Panc1 (cell line): ENCODE results near the gene MPIG6B. TPM values are rescaled to one million over a fixed set of nuclear protein-coding genes. Genes with fewer than 3 reads are reported as not detected.
A peak's percentile ranks its signal among the peaks of the same experiment; 100 is the strongest.

Source experiments
- ATAC-seq: fragments of 200-7000 bp; cut with Tn5 transposase; 2 replicates; pipeline ENCODE4 v1.9.1; 2020; ENCODE audit warnings: mild to moderate bottlenecking, moderate library complexity
- BruUV-seq: library from RNA; stranded (reverse); fragments of 400-500 nt; replicated peaks from 2 replicates; lab custom pipeline; 2021; lab: Mats Ljungman, UMichigan
- CTCF ChIA-PET: fragments of 300-600 bp; sonication (Branson Sonifier 250); formaldehyde crosslinking; loops from one replicate; lab custom pipeline; 2022; ENCODE audit warnings: antibody characterized with exemption; lab: Charles Lee
- POLR2A ChIA-PET: fragments of 300-600 bp; sonication (Branson Sonifier 250); formaldehyde crosslinking; loops from one replicate; lab custom pipeline; 2022; ENCODE audit warnings: antibody characterized with exemption; lab: Charles Lee
- DNase-seq: peaks from one replicate; pipeline ENCODE4 v3.0.0-alpha.2; 2010; ENCODE audit warnings: low read depth, low spot score
- H3K27ac ChIP-seq: 2 replicates; pipeline ENCODE4 v1.5.1; 2011; ENCODE audit warnings: mild to moderate bottlenecking, low read length, inconsistent platforms
- H3K27me3 ChIP-seq: fragments of 200-500 bp; sonication (Bioruptor generic); 2 replicates; pipeline ENCODE4 v1.6.0; 2014; ENCODE audit warnings: low read length, inconsistent platforms; ENCODE audit not compliant: control insufficient read depth, insufficient read depth
- H3K36me3 ChIP-seq: fragments of 200-500 bp; sonication (Bioruptor generic); 2 replicates; pipeline ENCODE4 v1.5.1; 2014; ENCODE audit warnings: inconsistent platforms, mild to moderate bottlenecking, low read length, moderate library complexity; ENCODE audit not compliant: control insufficient read depth, insufficient read depth
- H3K4me1 ChIP-seq: 2 replicates; pipeline ENCODE4 v1.5.1; 2011; ENCODE audit warnings: inconsistent platforms, mild to moderate bottlenecking, low read length, moderate library complexity; ENCODE audit not compliant: control insufficient read depth, insufficient read depth
- H3K4me3 ChIP-seq, 2 experiments: 2 replicates each; pipeline ENCODE4 v1.5.1; 2011 to 2012; ENCODE audit warnings: low read depth in 2 of 2, low read length in 2 of 2, mild to moderate bottlenecking in 2 of 2, inconsistent platforms in 1 of 2, moderate library complexity in 1 of 2
- H3K9me3 ChIP-seq: fragments of 200-500 bp; sonication (Bioruptor generic); 2 replicates; pipeline ENCODE4 v1.5.1; 2014; ENCODE audit warnings: low read depth, mild to moderate bottlenecking, inconsistent platforms, low read length, moderate library complexity; ENCODE audit not compliant: control insufficient read depth, insufficient read depth
- POLR2AphosphoS5 ChIP-seq: IDR thresholded peaks from 2 replicates; pipeline ENCODE4 v1.6.1; 2012; ENCODE audit warnings: mild to moderate bottlenecking, low read depth, low read length, moderate library complexity
- SIN3A ChIP-seq: IDR thresholded peaks from 2 replicates; pipeline ENCODE4 v1.6.1; 2012; ENCODE audit warnings: low read depth, mild to moderate bottlenecking, low read length, moderate library complexity, borderline replicate concordance; ENCODE audit not compliant: insufficient read depth
- TCF7L2 ChIP-seq: IDR thresholded peaks from 2 replicates; pipeline ENCODE4 v1.6.1; 2011; ENCODE audit warnings: mild to moderate bottlenecking, low read depth, low read length, inconsistent platforms
- in situ Hi-C: cut with HindIII; loops from 2 replicates; pipeline ENCODE4 v1.10.0; 2016; ENCODE audit warnings: low sequenced_read_pairs, low pct_unique_long_range_greater_than_20kb
- intact Hi-C: fragments of 100-400 bp; cut with micrococcal nuclease; formaldehyde crosslinking; loops from one replicate; pipeline ENCODE4 v1.10.0; 2022; ENCODE audit not compliant: unreplicated experiment
- total RNA-seq: library from RNA; stranded (reverse); gene quantifications from one replicate; pipeline ENCODE4 v1.2.1, GENCODE V29; 2021; ENCODE audit not compliant: unreplicated experiment
- TF ChIP-seq, protein P1 (sequence below), 2 experiments: IDR thresholded peaks; 2 replicates each; pipeline ENCODE4 v1.6.1; 2011 to 2012; ENCODE audit warnings: low read depth in 2 of 2, control low read depth in 1 of 2, low read length in 1 of 2, mild to moderate bottlenecking in 1 of 2, moderate library complexity in 1 of 2; ENCODE audit not compliant: insufficient read depth in 1 of 2
- TF ChIP-seq, protein P2 (sequence below): fragments of 450-650 bp; IDR thresholded peaks from 2 replicates; pipeline ENCODE4 v1.5.1; 2017; ENCODE audit warnings: mild to moderate bottlenecking

Gene MPIG6B
- total RNA-seq, 1 experiment from 2014 or later, result not detected

DNA sequence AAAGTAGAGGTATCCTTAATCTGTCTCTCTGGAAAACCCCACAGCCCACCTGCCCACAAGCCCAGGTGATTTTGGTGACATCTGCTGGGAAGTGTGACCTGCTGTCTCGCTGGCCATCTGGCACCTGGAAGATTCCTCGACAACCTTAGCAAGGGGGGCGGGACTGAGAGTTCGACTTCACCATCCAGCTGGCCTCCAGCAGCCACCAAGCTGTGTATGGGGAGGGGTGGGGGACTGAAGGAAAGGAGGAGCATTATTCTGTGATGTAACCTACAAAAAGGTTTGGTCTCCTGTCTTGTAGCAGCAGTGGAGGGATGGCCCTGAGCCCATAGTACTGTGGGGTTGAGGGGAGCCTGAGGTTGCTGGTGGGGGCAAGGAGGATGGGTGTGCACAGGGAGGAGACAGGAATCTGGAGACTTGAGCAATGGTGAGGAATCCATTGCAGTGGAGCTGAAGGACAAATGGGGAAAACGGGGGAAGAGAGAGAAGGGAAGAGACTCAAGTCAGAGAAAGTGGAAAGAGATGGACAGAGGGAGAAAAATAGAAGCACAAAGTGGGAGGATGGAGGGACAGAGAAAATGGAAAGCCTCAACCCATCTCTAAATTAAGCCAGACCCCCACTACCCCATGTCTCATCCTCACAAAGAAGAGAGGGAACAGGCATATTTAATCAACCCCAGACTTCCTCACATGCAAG lies 12.5 kb upstream of the MPIG6B start:
- H3K27me3 ChIP-seq, result no peaks in the 10 kb centered on the region
- ChIA-PET POLR2A (no interaction called here), CTCF (no interaction called here)
- no TSS peak for BruUV-seq
- ATAC-seq (no peak), DNase-seq (no peak)
- in situ Hi-C loops, result no loop called here
- no peak overlapping the region for H3K4me3 ChIP-seq
- no peak overlapping the region for H3K27ac ChIP-seq
- no peaks in the 10 kb centered on the region for H3K36me3 ChIP-seq
- TF ChIP-seq, protein P1, sequence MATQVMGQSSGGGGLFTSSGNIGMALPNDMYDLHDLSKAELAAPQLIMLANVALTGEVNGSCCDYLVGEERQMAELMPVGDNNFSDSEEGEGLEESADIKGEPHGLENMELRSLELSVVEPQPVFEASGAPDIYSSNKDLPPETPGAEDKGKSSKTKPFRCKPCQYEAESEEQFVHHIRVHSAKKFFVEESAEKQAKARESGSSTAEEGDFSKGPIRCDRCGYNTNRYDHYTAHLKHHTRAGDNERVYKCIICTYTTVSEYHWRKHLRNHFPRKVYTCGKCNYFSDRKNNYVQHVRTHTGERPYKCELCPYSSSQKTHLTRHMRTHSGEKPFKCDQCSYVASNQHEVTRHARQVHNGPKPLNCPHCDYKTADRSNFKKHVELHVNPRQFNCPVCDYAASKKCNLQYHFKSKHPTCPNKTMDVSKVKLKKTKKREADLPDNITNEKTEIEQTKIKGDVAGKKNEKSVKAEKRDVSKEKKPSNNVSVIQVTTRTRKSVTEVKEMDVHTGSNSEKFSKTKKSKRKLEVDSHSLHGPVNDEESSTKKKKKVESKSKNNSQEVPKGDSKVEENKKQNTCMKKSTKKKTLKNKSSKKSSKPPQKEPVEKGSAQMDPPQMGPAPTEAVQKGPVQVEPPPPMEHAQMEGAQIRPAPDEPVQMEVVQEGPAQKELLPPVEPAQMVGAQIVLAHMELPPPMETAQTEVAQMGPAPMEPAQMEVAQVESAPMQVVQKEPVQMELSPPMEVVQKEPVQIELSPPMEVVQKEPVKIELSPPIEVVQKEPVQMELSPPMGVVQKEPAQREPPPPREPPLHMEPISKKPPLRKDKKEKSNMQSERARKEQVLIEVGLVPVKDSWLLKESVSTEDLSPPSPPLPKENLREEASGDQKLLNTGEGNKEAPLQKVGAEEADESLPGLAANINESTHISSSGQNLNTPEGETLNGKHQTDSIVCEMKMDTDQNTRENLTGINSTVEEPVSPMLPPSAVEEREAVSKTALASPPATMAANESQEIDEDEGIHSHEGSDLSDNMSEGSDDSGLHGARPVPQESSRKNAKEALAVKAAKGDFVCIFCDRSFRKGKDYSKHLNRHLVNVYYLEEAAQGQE (IDR thresholded peaks at IDR 0.05; ENCODE audit: insufficient read depth in 1 of 2, low read depth in 2 of 2, low read length in 1 of 2), result no peak
- TF ChIP-seq SIN3A, result no peak
- TF ChIP-seq, protein P2, sequence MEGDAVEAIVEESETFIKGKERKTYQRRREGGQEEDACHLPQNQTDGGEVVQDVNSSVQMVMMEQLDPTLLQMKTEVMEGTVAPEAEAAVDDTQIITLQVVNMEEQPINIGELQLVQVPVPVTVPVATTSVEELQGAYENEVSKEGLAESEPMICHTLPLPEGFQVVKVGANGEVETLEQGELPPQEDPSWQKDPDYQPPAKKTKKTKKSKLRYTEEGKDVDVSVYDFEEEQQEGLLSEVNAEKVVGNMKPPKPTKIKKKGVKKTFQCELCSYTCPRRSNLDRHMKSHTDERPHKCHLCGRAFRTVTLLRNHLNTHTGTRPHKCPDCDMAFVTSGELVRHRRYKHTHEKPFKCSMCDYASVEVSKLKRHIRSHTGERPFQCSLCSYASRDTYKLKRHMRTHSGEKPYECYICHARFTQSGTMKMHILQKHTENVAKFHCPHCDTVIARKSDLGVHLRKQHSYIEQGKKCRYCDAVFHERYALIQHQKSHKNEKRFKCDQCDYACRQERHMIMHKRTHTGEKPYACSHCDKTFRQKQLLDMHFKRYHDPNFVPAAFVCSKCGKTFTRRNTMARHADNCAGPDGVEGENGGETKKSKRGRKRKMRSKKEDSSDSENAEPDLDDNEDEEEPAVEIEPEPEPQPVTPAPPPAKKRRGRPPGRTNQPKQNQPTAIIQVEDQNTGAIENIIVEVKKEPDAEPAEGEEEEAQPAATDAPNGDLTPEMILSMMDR, result no peak
- TF ChIP-seq TCF7L2, result no peak
- no peak for TF ChIP-seq POLR2AphosphoS5
- H3K9me3 ChIP-seq, result no peaks in the 10 kb centered on the region
- intact Hi-C loops, result no loop called here
- no peaks in the 10 kb centered on the region; the same call in 1 of the 2 replicates for H3K4me1 ChIP-seq

- Histone ChIP-seq H3K27ac (no peak overlapping the region), H3K9me3 (no peaks in the 10 kb centered on the region), H3K4me3 (no peak overlapping the region), H3K36me3 (no peaks in the 10 kb centered on the region), H3K27me3 (no peaks in the 10 kb centered on the region), H3K4me1 (no peaks in the 10 kb centered on the region; the same call in 1 of the 2 replicates)
- TF ChIP-seq SIN3A (no peak), TCF7L2 (no peak)
- in situ Hi-C loops, result no loop called here
- ATAC-seq, result no peak
- no TSS peak for BruUV-seq
- intact Hi-C loops, result no loop called here
- no peak for DNase-seq
- POLR2A ChIA-PET, result interaction anchor here (0.6 kb wide), 1 partner anchor 109 kb away, joined by 3 read pairs; no protein-coding TSS in a partner anchor
- CTCF ChIA-PET, result interaction anchor here (1.1 kb wide), 1 partner anchor 19 kb away, joined by 3 read pairs; no protein-coding TSS in a partner anchor
These were observed 11.9 kb upstream of the MPIG6B start for GRCh38 chr6:31711233-31711632.

DNA sequence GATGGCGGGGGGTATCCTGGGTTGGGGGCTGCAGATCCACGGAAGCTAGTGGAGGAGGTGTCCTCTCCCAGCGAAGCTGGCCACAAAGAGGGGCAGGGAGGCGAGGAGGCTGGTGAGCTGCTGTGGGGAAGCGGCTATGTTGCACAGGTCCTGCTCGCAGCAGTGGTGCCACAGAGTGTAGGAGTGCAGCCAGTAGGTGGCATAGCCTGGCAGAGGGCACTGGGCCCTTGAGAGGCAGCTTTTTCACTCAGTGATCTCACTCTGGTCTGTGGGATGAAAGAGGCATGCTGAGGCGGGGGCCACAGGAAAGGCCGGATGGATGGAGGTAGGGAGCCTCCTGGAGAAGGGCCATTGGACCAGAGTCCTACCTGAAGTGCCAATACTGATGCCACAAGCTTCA lies 10.9 kb upstream of the MPIG6B start:
- in situ Hi-C loops, result no loop called here
- peak; percentile 87 for ATAC-seq

More for the DNA sequence above, 10.9 kb upstream of the MPIG6B start:
- no TSS peak for BruUV-seq
- TF ChIP-seq, protein P1 (IDR thresholded peaks at IDR 0.05; ENCODE audit: insufficient read depth in 1 of 2, low read depth in 2 of 2, low read length in 1 of 2), result no peak
- TF ChIP-seq TCF7L2, result no peak
- TF ChIP-seq SIN3A, result no peak
- TF ChIP-seq, protein P2, result no peak
- H3K4me1 ChIP-seq, result no peaks in the 10 kb centered on the region; the same call in 1 of the 2 replicates
- CTCF ChIA-PET, result interaction anchor here (0.6 to 1.1 kb wide), 2 partner anchors 13 to 18 kb away, joined by 3 to 8 read pairs; no protein-coding TSS in a partner anchor
- no peak overlapping the region for H3K4me3 ChIP-seq
- no peak overlapping the region for H3K27ac ChIP-seq
- no peak for DNase-seq
- intact Hi-C loops, result no loop called here
- H3K27me3 ChIP-seq, result no peaks in the 10 kb centered on the region
- POLR2A ChIA-PET, result no interaction called here
- no peaks in the 10 kb centered on the region for H3K36me3 ChIP-seq
- no peaks in the 10 kb centered on the region for H3K9me3 ChIP-seq
